ENCODE data around the gene SARNP.

DNA sequence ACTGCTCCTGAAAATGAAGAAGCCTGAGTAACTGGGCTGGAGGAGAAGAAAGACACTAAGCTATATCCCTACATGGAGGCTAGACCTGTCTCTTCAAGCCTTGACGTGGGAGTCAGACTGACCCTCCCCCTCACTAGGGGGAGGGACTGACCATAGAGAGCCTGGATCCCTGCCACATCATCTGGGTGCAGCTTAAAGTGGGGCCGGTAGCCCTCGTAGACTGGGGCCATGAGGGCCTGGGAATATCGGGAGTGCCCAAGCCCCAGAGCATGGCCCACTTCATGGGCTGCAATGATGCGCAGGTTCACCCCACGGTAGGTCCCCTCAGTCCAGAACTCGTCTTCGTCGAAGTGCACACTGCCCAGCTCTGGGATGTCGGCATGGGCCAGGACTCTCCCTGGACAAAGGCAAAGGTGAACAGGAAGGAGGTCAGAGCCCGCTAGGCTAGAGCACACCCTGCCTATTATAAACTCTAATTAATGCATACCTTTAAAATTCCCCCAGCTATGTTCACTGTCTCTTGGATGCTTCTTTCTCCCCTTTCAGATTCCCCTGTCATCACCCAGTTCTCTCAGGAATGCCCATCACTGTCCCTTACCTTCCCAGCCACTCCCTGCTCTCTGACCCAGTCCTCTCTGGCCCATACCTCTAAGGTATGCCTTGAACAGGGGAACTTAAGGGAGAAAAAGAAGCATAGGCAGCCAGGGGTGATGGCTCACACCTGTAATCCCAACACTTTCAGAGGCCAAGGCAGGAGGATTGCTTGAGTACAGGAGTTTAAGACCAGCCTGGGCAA, 22.0 kb upstream of the SARNP start:
- no peak for TF ChIP-seq EZH2phosphoT487 (IDR thresholded peaks at IDR 0.05; ENCODE audit: borderline replicate concordance, low read depth, low read length)
- TF ChIP-seq, protein P1, sequence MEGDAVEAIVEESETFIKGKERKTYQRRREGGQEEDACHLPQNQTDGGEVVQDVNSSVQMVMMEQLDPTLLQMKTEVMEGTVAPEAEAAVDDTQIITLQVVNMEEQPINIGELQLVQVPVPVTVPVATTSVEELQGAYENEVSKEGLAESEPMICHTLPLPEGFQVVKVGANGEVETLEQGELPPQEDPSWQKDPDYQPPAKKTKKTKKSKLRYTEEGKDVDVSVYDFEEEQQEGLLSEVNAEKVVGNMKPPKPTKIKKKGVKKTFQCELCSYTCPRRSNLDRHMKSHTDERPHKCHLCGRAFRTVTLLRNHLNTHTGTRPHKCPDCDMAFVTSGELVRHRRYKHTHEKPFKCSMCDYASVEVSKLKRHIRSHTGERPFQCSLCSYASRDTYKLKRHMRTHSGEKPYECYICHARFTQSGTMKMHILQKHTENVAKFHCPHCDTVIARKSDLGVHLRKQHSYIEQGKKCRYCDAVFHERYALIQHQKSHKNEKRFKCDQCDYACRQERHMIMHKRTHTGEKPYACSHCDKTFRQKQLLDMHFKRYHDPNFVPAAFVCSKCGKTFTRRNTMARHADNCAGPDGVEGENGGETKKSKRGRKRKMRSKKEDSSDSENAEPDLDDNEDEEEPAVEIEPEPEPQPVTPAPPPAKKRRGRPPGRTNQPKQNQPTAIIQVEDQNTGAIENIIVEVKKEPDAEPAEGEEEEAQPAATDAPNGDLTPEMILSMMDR (conservative IDR thresholded peaks at IDR 0.05; ENCODE audit: low read length), result no peak
